Measurements from ENCODE around the gene GPC6.
A peak's percentile ranks its signal among the peaks of the same experiment; 100 is the strongest.

GPC6 gene

DNA sequence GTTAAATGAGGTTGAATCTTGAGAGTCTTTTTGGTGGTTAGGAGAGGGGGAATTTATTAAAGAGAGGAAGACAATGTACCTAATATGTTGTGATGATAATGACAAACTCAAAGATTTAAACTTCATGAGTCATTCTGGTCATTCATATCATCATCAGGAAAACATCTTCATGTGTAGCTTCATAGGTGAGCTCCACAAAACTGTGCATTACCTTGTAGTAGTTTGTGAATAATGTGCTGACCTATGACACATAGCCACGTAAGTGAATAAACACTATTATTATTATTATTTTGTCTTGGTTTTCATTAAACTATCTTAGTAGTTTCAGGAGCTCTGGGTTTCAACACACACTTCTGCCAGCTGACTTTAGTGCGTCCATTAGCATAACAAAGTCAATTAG lies 997 bp upstream of the GPC6 start:
- Histone ChIP-seq H3K9ac (ENCODE audit: low read length) (peak overlapping the region; percentile 88), H3K4me2 (ENCODE audit: low read length, poor library complexity, severe bottlenecking) (no peak overlapping the region), H2BK5ac (ENCODE audit: low read depth, low read length, poor library complexity, severe bottlenecking) (no peak overlapping the region), H3K18ac (ENCODE audit: low read depth in 1 of 2, low read length in 2 of 2) (no peak overlapping the region), H3K4ac (ENCODE audit: low read depth in 1 of 2, low read length in 2 of 2) (no peak overlapping the region), H3K4me1 (ENCODE audit: control insufficient read depth, insufficient read depth, low read depth, low read length) (peaks cover 2% of the 10 kb centered on the region), H2AFZ (ENCODE audit: low read depth, low read length) (no peak overlapping the region), H3K27ac (ENCODE audit: low read length, poor library complexity, severe bottlenecking) (no peak overlapping the region), H4K8ac (ENCODE audit: low read length) (no peak overlapping the region), H3K27me3 (ENCODE audit: control insufficient read depth in 1 of 2, insufficient read depth in 1 of 2, low read length in 2 of 2) (no peaks in the 10 kb centered on the region), H3K23ac (ENCODE audit: low read length in 2 of 2) (no peak overlapping the region), H4K91ac (ENCODE audit: low read length) (no peak overlapping the region), H2BK12ac (ENCODE audit: low read length in 2 of 2) (no peak overlapping the region), H2BK15ac (ENCODE audit: low read depth, poor library complexity, severe bottlenecking) (no peak overlapping the region), H3K79me1 (replicated peaks; ENCODE audit: low read length, poor library complexity, severe bottlenecking) (no peaks in the 10 kb centered on the region), H2BK120ac (ENCODE audit: low read depth, low read length) (no peak overlapping the region), H3K36me3 (ENCODE audit: control insufficient read depth in 1 of 2, insufficient read depth in 2 of 2, low read depth in 1 of 2, low read length in 2 of 2) (no peaks in the 10 kb centered on the region), H2AK5ac (ENCODE audit: low read length, severe bottlenecking) (no peak overlapping the region), H3K4me3 (ENCODE audit: insufficient read depth in 1 of 2, low read depth in 1 of 2, low read length in 2 of 2) (peak overlapping the region in 1 of 2 experiments; percentile 89), H3K14ac (ENCODE audit: low read length in 2 of 2) (no peak overlapping the region), H3K9me3 (ENCODE audit: control insufficient read depth, low read length) (no peaks in the 10 kb centered on the region)
- 67% methylated on average over 1 of the region's 2 CpGs for WGBS
- DNase-seq, result no peak

DNA sequence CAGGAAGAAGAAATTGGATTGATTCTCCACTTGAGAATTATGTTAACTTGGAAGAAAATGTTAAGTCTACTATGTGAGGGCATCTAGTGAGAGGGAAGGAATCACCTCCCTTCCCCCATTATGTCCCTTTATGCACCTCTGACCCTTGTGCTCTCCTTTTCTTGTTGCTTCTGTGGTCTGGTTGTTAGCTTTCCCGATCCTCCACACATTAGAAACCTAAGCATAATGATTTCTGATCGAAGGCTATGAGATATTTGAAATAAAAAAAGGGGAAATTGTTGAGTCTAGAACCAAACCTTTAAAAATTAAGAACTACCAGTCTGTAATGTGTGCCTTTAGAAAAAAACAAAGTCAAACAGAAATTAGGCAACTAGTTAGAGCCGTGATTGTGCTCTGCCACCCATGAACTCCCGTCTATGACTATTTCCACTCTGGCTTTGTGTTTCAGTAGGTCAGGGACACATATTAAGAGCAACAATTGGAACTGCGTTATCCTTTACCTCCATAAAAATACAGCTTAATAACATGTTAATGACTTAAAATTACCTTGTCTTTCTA lies 463 bp upstream of the GPC6 start:
- Histone ChIP-seq H3K9ac (ENCODE audit: low read length) (peak overlapping the region; percentile 88), H2BK12ac (ENCODE audit: low read length in 2 of 2) (peak overlapping the region in 1 of 2 experiments; percentile 83), H3K18ac (ENCODE audit: low read depth in 1 of 2, low read length in 2 of 2) (peak overlapping the region; percentile 39 to 74), H3K23ac (ENCODE audit: low read length in 2 of 2) (no peak overlapping the region), H2AFZ (ENCODE audit: low read depth, low read length) (no peak overlapping the region), H2BK15ac (ENCODE audit: low read depth, poor library complexity, severe bottlenecking) (no peak overlapping the region), H2BK5ac (ENCODE audit: low read depth, low read length, poor library complexity, severe bottlenecking) (no peak overlapping the region), H3K4ac (ENCODE audit: low read depth in 1 of 2, low read length in 2 of 2) (no peak overlapping the region), H2BK120ac (ENCODE audit: low read depth, low read length) (no peak overlapping the region), H3K4me1 (ENCODE audit: control insufficient read depth, insufficient read depth, low read depth, low read length) (peaks cover 2% of the 10 kb centered on the region), H4K8ac (ENCODE audit: low read length) (peak overlapping the region; percentile 69), H3K4me2 (ENCODE audit: low read length, poor library complexity, severe bottlenecking) (peak overlapping the region; percentile 75), H3K27ac (ENCODE audit: low read length, poor library complexity, severe bottlenecking) (no peak overlapping the region), H3K27me3 (ENCODE audit: control insufficient read depth in 1 of 2, insufficient read depth in 1 of 2, low read length in 2 of 2) (no peaks in the 10 kb centered on the region), H4K91ac (ENCODE audit: low read length) (no peak overlapping the region), H3K9me3 (ENCODE audit: control insufficient read depth, low read length) (no peaks in the 10 kb centered on the region), H3K4me3 (ENCODE audit: insufficient read depth in 1 of 2, low read depth in 1 of 2, low read length in 2 of 2) (peak overlapping the region in 1 of 2 experiments; percentile 89), H3K36me3 (ENCODE audit: control insufficient read depth in 1 of 2, insufficient read depth in 2 of 2, low read depth in 1 of 2, low read length in 2 of 2) (no peaks in the 10 kb centered on the region), H3K79me1 (replicated peaks; ENCODE audit: low read length, poor library complexity, severe bottlenecking) (no peaks in the 10 kb centered on the region), H2AK5ac (ENCODE audit: low read length, severe bottlenecking) (no peak overlapping the region), H3K14ac (ENCODE audit: low read length in 2 of 2) (no peak overlapping the region)
- no peak for DNase-seq
- 0% methylated on average over 2 of the region's 5 CpGs for WGBS

DNA sequence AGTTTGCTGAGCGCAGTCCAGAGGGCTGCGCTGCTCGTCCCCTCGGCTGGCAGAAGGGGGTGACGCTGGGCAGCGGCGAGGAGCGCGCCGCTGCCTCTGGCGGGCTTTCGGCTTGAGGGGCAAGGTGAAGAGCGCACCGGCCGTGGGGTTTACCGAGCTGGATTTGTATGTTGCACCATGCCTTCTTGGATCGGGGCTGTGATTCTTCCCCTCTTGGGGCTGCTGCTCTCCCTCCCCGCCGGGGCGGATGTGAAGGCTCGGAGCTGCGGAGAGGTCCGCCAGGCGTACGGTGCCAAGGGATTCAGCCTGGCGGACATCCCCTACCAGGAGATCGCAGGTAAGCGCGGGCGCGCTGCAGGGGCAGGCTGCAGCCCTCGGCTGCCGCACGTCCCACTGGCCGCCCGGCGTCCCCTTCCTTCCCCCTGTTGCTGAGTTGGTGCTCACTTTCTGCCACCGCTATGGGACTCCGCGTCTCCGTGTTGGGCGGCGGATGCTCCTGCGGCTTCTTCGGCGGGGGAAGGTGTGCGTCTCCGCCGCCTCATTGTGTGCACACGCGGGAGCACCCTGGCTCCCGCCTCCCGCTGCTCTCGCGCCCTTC lies 772 bp downstream of the GPC6 start:
- H4K91ac ChIP-seq (ENCODE audit: low read length), result peak overlapping the region; percentile 91
- H3K9me3 ChIP-seq (ENCODE audit: control insufficient read depth, low read length), result no peaks in the 10 kb centered on the region
- no peak overlapping the region for H2AK5ac ChIP-seq (ENCODE audit: low read length, severe bottlenecking)
- peak overlapping the region; percentile 51 to 93 for H3K23ac ChIP-seq (ENCODE audit: low read length in 2 of 2)
- H3K14ac ChIP-seq (ENCODE audit: low read length in 2 of 2), result peak overlapping the region in 1 of 2 experiments; percentile 97
- peak overlapping the region; percentile 91 for H2AFZ ChIP-seq (ENCODE audit: low read depth, low read length)
- H3K27ac ChIP-seq (ENCODE audit: low read length, poor library complexity, severe bottlenecking), result peak overlapping the region; percentile 77
- H3K79me1 ChIP-seq (replicated peaks; ENCODE audit: low read length, poor library complexity, severe bottlenecking), result no peaks in the 10 kb centered on the region
- H3K4me1 ChIP-seq (ENCODE audit: control insufficient read depth, insufficient read depth, low read depth, low read length), result peaks cover 2% of the 10 kb centered on the region
- peak overlapping the region; percentile 76 for H4K8ac ChIP-seq (ENCODE audit: low read length)
- H3K18ac ChIP-seq (ENCODE audit: low read depth in 1 of 2, low read length in 2 of 2), result peak overlapping the region; percentile 94 to 99
- H3K9ac ChIP-seq (ENCODE audit: low read length), result peak overlapping the region; percentile 88
- no peaks in the 10 kb centered on the region for H3K36me3 ChIP-seq (ENCODE audit: control insufficient read depth in 1 of 2, insufficient read depth in 2 of 2, low read depth in 1 of 2, low read length in 2 of 2)
- peak overlapping the region in 1 of 2 experiments; percentile 94 for H2BK12ac ChIP-seq (ENCODE audit: low read length in 2 of 2)
- H3K27me3 ChIP-seq (ENCODE audit: control insufficient read depth in 1 of 2, insufficient read depth in 1 of 2, low read length in 2 of 2), result no peaks in the 10 kb centered on the region
- peak overlapping the region; percentile 96 for H2BK120ac ChIP-seq (ENCODE audit: low read depth, low read length)
- H2BK15ac ChIP-seq (ENCODE audit: low read depth, poor library complexity, severe bottlenecking), result peak overlapping the region; percentile 90
- H2BK5ac ChIP-seq (ENCODE audit: low read depth, low read length, poor library complexity, severe bottlenecking), result no peak overlapping the region
- H3K4me3 ChIP-seq (ENCODE audit: insufficient read depth in 1 of 2, low read depth in 1 of 2, low read length in 2 of 2), result peak overlapping the region; percentile 83 to 89
- H3K4ac ChIP-seq (ENCODE audit: low read depth in 1 of 2, low read length in 2 of 2), result peak overlapping the region; percentile 64 to 86
- WGBS, result under 1% methylated on average over 50 of the region's 55 CpGs
- peak overlapping the region; percentile 75 for H3K4me2 ChIP-seq (ENCODE audit: low read length, poor library complexity, severe bottlenecking)
- DNase-seq, result peak; percentile 78

DNA sequence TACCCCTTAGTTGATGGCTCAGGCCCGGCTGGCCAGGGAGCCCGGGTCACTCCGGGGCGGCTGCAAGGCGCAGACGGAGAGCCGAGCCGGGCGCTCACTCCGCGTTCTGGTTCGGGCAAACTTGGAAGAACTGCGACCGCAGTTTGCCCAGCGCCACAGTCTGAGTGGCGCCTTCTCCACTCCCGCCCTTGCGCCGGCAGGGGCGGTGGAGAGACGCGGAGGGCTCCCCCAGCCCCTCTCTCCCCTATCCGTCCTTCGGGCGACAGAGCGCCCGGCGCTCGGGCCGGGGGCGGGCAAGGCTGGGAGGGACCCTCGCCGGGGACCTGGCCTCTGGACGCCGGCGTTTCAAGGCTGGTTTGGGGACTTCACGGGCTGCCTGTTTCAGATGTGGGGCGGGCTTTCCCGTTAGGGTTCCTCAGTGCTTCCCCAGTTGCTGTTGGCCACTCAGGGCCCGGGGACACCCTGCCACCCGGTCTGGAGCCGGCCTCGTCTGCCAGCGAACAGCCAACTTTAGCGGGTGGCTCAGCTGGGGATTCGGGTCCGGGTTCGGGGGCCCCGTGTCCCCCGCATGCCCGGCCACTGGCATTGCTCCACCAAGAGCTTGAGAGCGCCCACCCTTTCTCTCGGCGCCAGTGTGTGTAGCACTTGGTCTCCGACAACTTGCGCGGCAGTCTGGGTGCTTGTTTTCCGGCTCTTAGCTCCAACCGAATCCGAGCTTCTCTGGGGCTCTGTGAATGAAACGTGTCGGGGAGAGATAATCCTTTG lies 1.5 kb downstream of the GPC6 start:
- Histone ChIP-seq H2AK5ac (ENCODE audit: low read length, severe bottlenecking) (no peak overlapping the region), H3K4ac (ENCODE audit: low read depth in 1 of 2, low read length in 2 of 2) (peak overlapping the region; percentile 64 to 86), H3K27me3 (ENCODE audit: control insufficient read depth in 1 of 2, insufficient read depth in 1 of 2, low read length in 2 of 2) (no peaks in the 10 kb centered on the region), H3K4me3 (ENCODE audit: insufficient read depth in 1 of 2, low read depth in 1 of 2, low read length in 2 of 2) (peak overlapping the region; percentile 83 to 89), H2AFZ (ENCODE audit: low read depth, low read length) (peak overlapping the region; percentile 91), H3K9me3 (ENCODE audit: control insufficient read depth, low read length) (no peaks in the 10 kb centered on the region), H4K91ac (ENCODE audit: low read length) (peak overlapping the region; percentile 93), H3K18ac (ENCODE audit: low read depth in 1 of 2, low read length in 2 of 2) (peak overlapping the region; percentile 94 to 99), H3K4me1 (ENCODE audit: control insufficient read depth, insufficient read depth, low read depth, low read length) (peaks cover 2% of the 10 kb centered on the region), H3K14ac (ENCODE audit: low read length in 2 of 2) (peak overlapping the region; percentile 95 to 97), H2BK15ac (ENCODE audit: low read depth, poor library complexity, severe bottlenecking) (peak overlapping the region; percentile 100), H4K8ac (ENCODE audit: low read length) (peak overlapping the region; percentile 93), H2BK5ac (ENCODE audit: low read depth, low read length, poor library complexity, severe bottlenecking) (peak overlapping the region; percentile 79), H3K4me2 (ENCODE audit: low read length, poor library complexity, severe bottlenecking) (peak overlapping the region; percentile 75), H2BK12ac (ENCODE audit: low read length in 2 of 2) (peak overlapping the region; percentile 59 to 94), H2BK120ac (ENCODE audit: low read depth, low read length) (peak overlapping the region; percentile 96), H3K36me3 (ENCODE audit: control insufficient read depth in 1 of 2, insufficient read depth in 2 of 2, low read depth in 1 of 2, low read length in 2 of 2) (no peaks in the 10 kb centered on the region), H3K9ac (ENCODE audit: low read length) (peak overlapping the region; percentile 88), H3K27ac (ENCODE audit: low read length, poor library complexity, severe bottlenecking) (peak overlapping the region; percentile 62), H3K79me1 (replicated peaks; ENCODE audit: low read length, poor library complexity, severe bottlenecking) (no peaks in the 10 kb centered on the region), H3K23ac (ENCODE audit: low read length in 2 of 2) (peak overlapping the region in 1 of 2 experiments; percentile 93)
- WGBS, result under 1% methylated on average over 58 of the region's 62 CpGs
- DNase-seq, result peak; percentile 93

All from mesenchymal stem cell (in vitro differentiated cells and primary cell).